ENCODE data around the gene ING3.
A peak's percentile ranks its signal among the peaks of the same experiment; 100 is the strongest.

Gene ING3

GRCh38 chr7:120989257-120990220 lies 39.0 kb downstream of the ING3 start:
- DNase-seq, result no peak

- DNase-seq, result no peak
Measured at GRCh38 chr7:120990468-120991118, 40.0 kb downstream of the ING3 start.

GRCh38 chr7:120991161-120991560 lies 40.6 kb downstream of the ING3 start:
- no peak for DNase-seq

GRCh38 chr7:120991581-120991980 lies 41.0 kb downstream of the ING3 start:
- DNase-seq, result no peak

GRCh38 chr7:120992272-120992964 lies 41.8 kb downstream of the ING3 start:
- no peak for DNase-seq

- no peak for DNase-seq
Measured at GRCh38 chr7:120992965-120993494, 42.5 kb downstream of the ING3 start.

- DNase-seq, result no peak
Measured at GRCh38 chr7:120993553-120994191, 43.1 kb downstream of the ING3 start.

- no peak for DNase-seq
Measured at GRCh38 chr7:120994512-120995410, 44.2 kb downstream of the ING3 start.

- peak; percentile 7 for DNase-seq
Measured at GRCh38 chr7:120995654-120996053, 45.1 kb downstream of the ING3 start.

- peak; percentile 76 for DNase-seq
Measured at GRCh38 chr7:120996333-120996987, 45.9 kb downstream of the ING3 start.

GRCh38 chr7:120996988-120997345 lies 46.4 kb downstream of the ING3 start:
- DNase-seq, result no peak

- no peak for DNase-seq
Measured at GRCh38 chr7:120997882-120998474, 47.4 kb downstream of the ING3 start.

- DNase-seq, result no peak
Measured at GRCh38 chr7:120998520-120998919, 47.9 kb downstream of the ING3 start.

GRCh38 chr7:120998996-120999565 lies 48.5 kb downstream of the ING3 start:
- DNase-seq, result no peak

GRCh38 chr7:121000081-121000983 lies 49.8 kb downstream of the ING3 start:
- no peak for DNase-seq

- DNase-seq, result no peak
Measured at GRCh38 chr7:121001234-121001906, 50.8 kb downstream of the ING3 start.

- DNase-seq, result no peak
Measured at GRCh38 chr7:121002048-121002756, 51.6 kb downstream of the ING3 start.

GRCh38 chr7:121002757-121003200 lies 52.2 kb downstream of the ING3 start:
- DNase-seq, result no peak
